ENCODE measurements around the gene OR52H1. TPM values are rescaled to one million over a fixed set of nuclear protein-coding genes. Genes with fewer than 3 reads are reported as not detected.

The OR52H1 gene
- total and polyA plus RNA-seq, 2 of the 4 experiments (the other 2 are of a cell fraction), result 0.18 TPM; not detected in 1

- Histone ChIP-seq H3K14ac (replicated peaks; ENCODE audit: low read depth, low read length) (no peak overlapping the region), H3K79me1 (ENCODE audit: low read depth in 1 of 2, low read length in 2 of 2) (no peaks in the 10 kb centered on the region), H3K9ac (ENCODE audit: low read depth, low read length) (no peak overlapping the region), H3K56ac (ENCODE audit: extremely low read depth, insufficient read depth, low read length) (no peak overlapping the region), H3K4me2 (ENCODE audit: low read depth, low read length) (no peak overlapping the region), H3K23ac (ENCODE audit: low read depth, low read length) (no peak overlapping the region), H4K20me1 (ENCODE audit: insufficient read depth, low read length) (no peaks in the 10 kb centered on the region), H2AFZ (replicated peaks; ENCODE audit: low read length, poor library complexity) (no peak overlapping the region), H2AK9ac (replicated peaks; ENCODE audit: low read depth, low read length, poor library complexity) (no peak overlapping the region), H2BK5ac (ENCODE audit: low read depth, low read length, poor library complexity, severe bottlenecking) (no peak overlapping the region), H3K4ac (ENCODE audit: low read depth, low read length) (no peak overlapping the region), H3K36me3 (ENCODE audit: control insufficient read depth, insufficient read depth, low read length) (no peaks in the 10 kb centered on the region), H3K9me3 (ENCODE audit: control insufficient read depth, insufficient read depth, low read length) (no peaks in the 10 kb centered on the region), H4K5ac (ENCODE audit: low read depth, low read length) (no peak overlapping the region), H3K9me1 (ENCODE audit: insufficient read depth, low read length) (no peaks in the 10 kb centered on the region), H3K4me1 (ENCODE audit: control insufficient read depth, insufficient read depth, low read length) (no peaks in the 10 kb centered on the region), H3K27me3 (ENCODE audit: control insufficient read depth, insufficient read depth, low read length) (peaks cover 1% of the 10 kb centered on the region), H3K4me3 (ENCODE audit: insufficient read depth, low read depth, low read length) (no peak overlapping the region), H2BK20ac (ENCODE audit: low read depth, low read length) (no peak overlapping the region), H4K91ac (ENCODE audit: insufficient read depth, low read depth, low read length) (no peak overlapping the region), H3K18ac (ENCODE audit: low read depth, low read length) (no peak overlapping the region), H2BK120ac (ENCODE audit: low read depth, low read length) (no peak overlapping the region), H2AK5ac (ENCODE audit: low read depth, low read length) (no peak overlapping the region), H2BK15ac (ENCODE audit: low read depth, low read length) (no peak overlapping the region), H3K27ac (ENCODE audit: insufficient read depth, low read length) (no peak overlapping the region), H4K8ac (ENCODE audit: low read depth in 2 of 2, low read length in 2 of 2) (no peak overlapping the region)
- ATAC-seq (ENCODE audit: low read depth), result no peak
- intact Hi-C loops (cut with micrococcal nuclease) (no loop called here), in situ Hi-C loops (cut with MboI; ENCODE audit: low sequenced_read_pairs) (no loop called here), dilution Hi-C loops (cut with HindIII; ENCODE audit: low sequenced_read_pairs, unreplicated experiment) (no loop called here)
- BruUV-seq (replicated peaks), result no TSS peak
- no peak for DNase-seq
- ChIA-PET CTCF (interaction anchor here (0.6 kb wide), 1 partner anchor 270 kb away, joined by 3 read pairs; no protein-coding TSS in a partner anchor), POLR2A (ENCODE audit: unreplicated experiment) (no interaction called here)
- no peak for TF ChIP-seq RCOR1 (IDR thresholded peaks at IDR 0.05; ENCODE audit: insufficient replicate concordance, low read length)
- no peak for TF ChIP-seq RAD21 (IDR thresholded peaks at IDR 0.05; ENCODE audit: low read length)
- TF ChIP-seq CEBPB (IDR thresholded peaks at IDR 0.05; ENCODE audit: low read depth, low read length), result no peak
- TF ChIP-seq ELK1 (IDR thresholded peaks at IDR 0.05; ENCODE audit: borderline replicate concordance, low read depth, low read length), result no peak
- no peak for TF ChIP-seq USF2 (IDR thresholded peaks at IDR 0.05; ENCODE audit: low read depth, low read length)
- TF ChIP-seq POLR2A (IDR thresholded peaks at IDR 0.05; ENCODE audit: low read depth, low read length), result no peak
- no peak for TF ChIP-seq SMC3 (IDR thresholded peaks at IDR 0.05; ENCODE audit: low read depth, low read length)
- no peak for TF ChIP-seq MAZ (IDR thresholded peaks at IDR 0.05; ENCODE audit: borderline replicate concordance, low read depth, low read length)
- TF ChIP-seq MAFK (IDR thresholded peaks at IDR 0.05; ENCODE audit: low read depth, low read length), result no peak
- no peak for TF ChIP-seq CTCF (conservative IDR thresholded peaks at IDR 0.05; ENCODE audit: low read depth, low read length)
- TF ChIP-seq MXI1 (IDR thresholded peaks at IDR 0.05; ENCODE audit: borderline replicate concordance, low read depth, low read length), result no peak
- TF ChIP-seq BHLHE40 (IDR thresholded peaks at IDR 0.05; ENCODE audit: low read depth, low read length), result no peak
These were observed 33.5 kb downstream of the OR52H1 start for GRCh38 chr11:5514841-5515240.

Measured in IMR-90 (cell line).